ENCODE results near the gene TMEM123. TPM values are rescaled to one million over a fixed set of nuclear protein-coding genes. Genes with fewer than 3 reads are reported as not detected.

TMEM123 gene
- total and polyA plus RNA-seq, 10 of the 15 experiments (the other 5 are each of a cell fraction or from before 2014, with no cell fraction given): 35.1 to 667 (median 123) TPM

DNA sequence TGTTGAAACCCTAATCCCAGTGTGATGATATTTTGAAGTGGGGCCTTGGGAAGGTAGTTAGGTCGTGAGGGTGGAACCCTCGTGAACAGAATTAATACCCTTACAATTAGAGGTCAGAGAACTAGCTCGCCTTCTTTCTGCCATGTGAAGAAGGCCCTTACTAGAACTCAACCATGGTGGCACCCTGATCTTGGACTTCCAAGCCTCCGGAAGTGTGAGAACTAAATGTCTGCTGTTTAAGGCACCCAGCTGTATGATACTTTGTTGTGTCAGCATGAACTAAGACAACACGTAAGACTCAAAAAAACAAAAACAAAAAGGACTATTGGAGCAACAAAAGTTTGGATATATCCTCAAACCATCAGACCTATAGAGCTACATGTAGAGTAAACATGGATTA, 52.0 kb downstream of the TMEM123 start (continued):
- TF ChIP-seq CHD2 (IDR thresholded peaks at IDR 0.05; ENCODE audit: borderline replicate concordance, low read depth, low read length): no peak
- TF ChIP-seq EGR1 (IDR thresholded peaks at IDR 0.05; ENCODE audit: borderline replicate concordance in 1 of 2, low read depth in 2 of 2, low read length in 2 of 2): no peak

DNA sequence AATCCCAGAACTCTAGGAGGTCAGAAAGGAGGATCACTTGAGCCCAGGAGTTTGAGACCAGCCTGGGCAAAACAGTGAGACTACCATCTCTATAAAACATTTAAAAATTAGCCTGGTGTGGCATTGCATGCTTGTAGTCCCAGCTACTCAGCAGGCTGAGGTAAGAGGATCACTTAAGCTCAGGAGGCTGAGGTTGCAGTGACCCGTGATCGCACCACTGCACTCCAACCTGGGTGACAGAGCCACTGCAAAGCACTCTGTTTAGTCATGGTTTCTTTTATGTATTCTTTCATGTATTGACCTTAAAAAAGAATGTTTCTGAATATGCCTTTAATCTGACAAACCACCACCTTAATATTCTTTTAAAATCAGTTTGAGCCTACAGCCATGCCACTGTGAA, 53.4 kb downstream of the TMEM123 start:
- peaks cover 1% of the 10 kb centered on the region; the same call in 1 of the 2 replicates for H3K79me2 ChIP-seq (ENCODE audit: control insufficient read depth, insufficient read depth, low read length)
- H3K36me3 ChIP-seq (ENCODE audit: control insufficient read depth in 2 of 2, insufficient read depth in 2 of 2, low read length in 1 of 2): peaks cover 0 to 29% of the 10 kb centered on the region in 2 experiments; a peak in 3 of 4 replicates
- peaks cover 8% of the 10 kb centered on the region for H3K4me1 ChIP-seq (ENCODE audit: control insufficient read depth, insufficient read depth, low read length)
- DNase-seq (ENCODE audit: low read depth, low spot score) (no peak), FAIRE-seq (no peak), ATAC-seq (peak; percentile 11; the same call in 1 of the 3 replicates)
- ChIA-PET CTCF (interaction anchor here (0.7 to 10.9 kb wide), 12 partner anchors 7 to 267 kb away, joined by 3 to 172 read pairs (median 6); no protein-coding TSS in a partner anchor), SMC1A (ENCODE audit: uncharacterized antibody, unreplicated experiment) (interaction anchor here (1.0 to 13.6 kb wide), 13 partner anchors 9 to 267 kb away, joined by 3 to 168 read pairs (median 12); no protein-coding TSS in a partner anchor), RAD21 (ENCODE audit: unreplicated experiment) (interaction anchor here (1.2 to 1.4 kb wide), 2 partner anchors 53 to 214 kb away, joined by 3 to 4 read pairs; no protein-coding TSS in a partner anchor), POLR2A (interaction anchor here (0.6 to 1.2 kb wide), 3 partner anchors 9 to 209 kb away, joined by 3 to 5 read pairs (median 3); no protein-coding TSS in a partner anchor)
- no peaks in the 10 kb centered on the region for H3K27me3 ChIP-seq (replicated peaks in 1 of 2; ENCODE audit: control insufficient read depth in 2 of 2, insufficient read depth in 2 of 2, low read length in 1 of 2)
- WGBS (ENCODE audit: insufficient coverage, insufficient replicate concordance, low lambda C conversion rate, missing lambda C conversion rate): 100% methylated on average over 2 of the region's 2 CpGs
- H3K27ac ChIP-seq (ENCODE audit: control insufficient read depth, insufficient read depth): no peak overlapping the region
- H3K4me2 ChIP-seq (ENCODE audit: control insufficient read depth, insufficient read depth): no peak overlapping the region
- H3K9me3 ChIP-seq (replicated peaks; ENCODE audit: control insufficient read depth, insufficient read depth, low read length): no peaks in the 10 kb centered on the region
- no TSS peak for BruUV-seq (replicated peaks)
- in situ Hi-C loops (cut with MboI) (loop anchor here (25.0 kb wide), 1 partner anchor 88 kb away; no protein-coding TSS in a partner anchor), intact Hi-C loops (cut with micrococcal nuclease; ENCODE audit: unreplicated experiment) (no loop called here)
- no peak for TF ChIP-seq ASH2L (IDR thresholded peaks at IDR 0.05; ENCODE audit: borderline replicate concordance, low read depth)
- TF ChIP-seq SRF (IDR thresholded peaks at IDR 0.05; ENCODE audit: low read depth in 2 of 2, low read length in 2 of 2): no peak
- no peak for TF ChIP-seq IRF4 (IDR thresholded peaks at IDR 0.05; ENCODE audit: low read depth, low read length)
- TF ChIP-seq TCF12 (IDR thresholded peaks at IDR 0.05; ENCODE audit: low read depth, low read length): no peak
- no peak for TF ChIP-seq MTA3 (IDR thresholded peaks at IDR 0.05; ENCODE audit: borderline replicate concordance, low read length)
- TF ChIP-seq NFYA (IDR thresholded peaks at IDR 0.05; ENCODE audit: borderline replicate concordance, low read depth, low read length): no peak
- TF ChIP-seq RELA (IDR thresholded peaks at IDR 0.05; ENCODE audit: borderline replicate concordance, partially characterized antibody): no peak
- no peak for TF ChIP-seq POLR2A (IDR thresholded peaks at IDR 0.05; ENCODE audit: low read depth, low read length)
- no peak for TF ChIP-seq NR2F1 (conservative IDR thresholded peaks at IDR 0.05)
- TF ChIP-seq, protein P1, sequence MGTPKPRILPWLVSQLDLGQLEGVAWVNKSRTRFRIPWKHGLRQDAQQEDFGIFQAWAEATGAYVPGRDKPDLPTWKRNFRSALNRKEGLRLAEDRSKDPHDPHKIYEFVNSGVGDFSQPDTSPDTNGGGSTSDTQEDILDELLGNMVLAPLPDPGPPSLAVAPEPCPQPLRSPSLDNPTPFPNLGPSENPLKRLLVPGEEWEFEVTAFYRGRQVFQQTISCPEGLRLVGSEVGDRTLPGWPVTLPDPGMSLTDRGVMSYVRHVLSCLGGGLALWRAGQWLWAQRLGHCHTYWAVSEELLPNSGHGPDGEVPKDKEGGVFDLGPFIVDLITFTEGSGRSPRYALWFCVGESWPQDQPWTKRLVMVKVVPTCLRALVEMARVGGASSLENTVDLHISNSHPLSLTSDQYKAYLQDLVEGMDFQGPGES (IDR thresholded peaks at IDR 0.05): no peak
- no peak for TF ChIP-seq KLF5 (IDR thresholded peaks at IDR 0.05; ENCODE audit: partially characterized antibody)
- TF ChIP-seq DPF2 (IDR thresholded peaks at IDR 0.05): no peak
- TF ChIP-seq, protein P2, sequence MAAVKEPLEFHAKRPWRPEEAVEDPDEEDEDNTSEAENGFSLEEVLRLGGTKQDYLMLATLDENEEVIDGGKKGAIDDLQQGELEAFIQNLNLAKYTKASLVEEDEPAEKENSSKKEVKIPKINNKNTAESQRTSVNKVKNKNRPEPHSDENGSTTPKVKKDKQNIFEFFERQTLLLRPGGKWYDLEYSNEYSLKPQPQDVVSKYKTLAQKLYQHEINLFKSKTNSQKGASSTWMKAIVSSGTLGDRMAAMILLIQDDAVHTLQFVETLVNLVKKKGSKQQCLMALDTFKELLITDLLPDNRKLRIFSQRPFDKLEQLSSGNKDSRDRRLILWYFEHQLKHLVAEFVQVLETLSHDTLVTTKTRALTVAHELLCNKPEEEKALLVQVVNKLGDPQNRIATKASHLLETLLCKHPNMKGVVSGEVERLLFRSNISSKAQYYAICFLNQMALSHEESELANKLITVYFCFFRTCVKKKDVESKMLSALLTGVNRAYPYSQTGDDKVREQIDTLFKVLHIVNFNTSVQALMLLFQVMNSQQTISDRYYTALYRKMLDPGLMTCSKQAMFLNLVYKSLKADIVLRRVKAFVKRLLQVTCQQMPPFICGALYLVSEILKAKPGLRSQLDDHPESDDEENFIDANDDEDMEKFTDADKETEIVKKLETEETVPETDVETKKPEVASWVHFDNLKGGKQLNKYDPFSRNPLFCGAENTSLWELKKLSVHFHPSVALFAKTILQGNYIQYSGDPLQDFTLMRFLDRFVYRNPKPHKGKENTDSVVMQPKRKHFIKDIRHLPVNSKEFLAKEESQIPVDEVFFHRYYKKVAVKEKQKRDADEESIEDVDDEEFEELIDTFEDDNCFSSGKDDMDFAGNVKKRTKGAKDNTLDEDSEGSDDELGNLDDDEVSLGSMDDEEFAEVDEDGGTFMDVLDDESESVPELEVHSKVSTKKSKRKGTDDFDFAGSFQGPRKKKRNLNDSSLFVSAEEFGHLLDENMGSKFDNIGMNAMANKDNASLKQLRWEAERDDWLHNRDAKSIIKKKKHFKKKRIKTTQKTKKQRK (IDR thresholded peaks at IDR 0.05; ENCODE audit: low read depth, low read length): no peak
- TF ChIP-seq SUZ12 (IDR thresholded peaks at IDR 0.05; ENCODE audit: unreplicated experiment): no peak
- no peak for TF ChIP-seq BMI1 (IDR thresholded peaks at IDR 0.05; ENCODE audit: borderline replicate concordance)
- no peak for TF ChIP-seq SIX5 (IDR thresholded peaks at IDR 0.05; ENCODE audit: low read depth, low read length, severe bottlenecking)
- no peak overlapping the region for H3K9ac ChIP-seq (ENCODE audit: control insufficient read depth, insufficient read depth, low read length)
- H3K4me3 ChIP-seq: no peak overlapping the region
- no peak overlapping the region for H2AFZ ChIP-seq (ENCODE audit: control insufficient read depth, low read depth, low read length)
- no peaks in the 10 kb centered on the region for H4K20me1 ChIP-seq (ENCODE audit: control insufficient read depth, insufficient read depth)

Data from GM12878 (cell line).